Pons (tissue), 1 donor: ENCODE data around the gene POLA1.

ENCODE experiments used
- DNase-seq: peaks from one replicate; pipeline ENCODE4 v3.0.0-alpha.2; 2016; ENCODE audit warnings: low spot score

POLA1 gene

GRCh38 chrX:24684048-24684447 is 9.7 kb upstream of the POLA1 start:
- DNase-seq: no peak

- DNase-seq: no peak
Observed at GRCh38 chrX:24692305-24692704, 1.4 kb upstream of the POLA1 start.

GRCh38 chrX:24694825-24695224 is 1.1 kb downstream of the POLA1 start:
- DNase-seq: no peak

GRCh38 chrX:24696294-24696693 is 2.6 kb downstream of the POLA1 start:
- DNase-seq: no peak

GRCh38 chrX:24702362-24703184 is 8.9 kb downstream of the POLA1 start:
- DNase-seq: no peak

GRCh38 chrX:24703185-24703494 is 9.4 kb downstream of the POLA1 start:
- DNase-seq: no peak

GRCh38 chrX:24718771-24719170 is 25.1 kb downstream of the POLA1 start:
- no peak for DNase-seq

GRCh38 chrX:24720036-24720435 is 26.3 kb downstream of the POLA1 start:
- no peak for DNase-seq

- no peak for DNase-seq
Observed at GRCh38 chrX:24728530-24728929, 34.8 kb downstream of the POLA1 start.

- DNase-seq: no peak
Observed at GRCh38 chrX:24732766-24733500, 39.2 kb downstream of the POLA1 start.

- no peak for DNase-seq
Observed at GRCh38 chrX:24741330-24741729, 47.6 kb downstream of the POLA1 start.

GRCh38 chrX:24748196-24748595 is 54.5 kb downstream of the POLA1 start:
- no peak for DNase-seq

GRCh38 chrX:24759786-24760185 is 66.1 kb downstream of the POLA1 start:
- DNase-seq: no peak

GRCh38 chrX:24760363-24761000 is 66.8 kb downstream of the POLA1 start:
- no peak for DNase-seq

- no peak for DNase-seq
Observed at GRCh38 chrX:24761306-24761705, 67.6 kb downstream of the POLA1 start.

GRCh38 chrX:24763989-24764388 is 70.3 kb downstream of the POLA1 start:
- DNase-seq: no peak

- DNase-seq: no peak
Observed at GRCh38 chrX:24767557-24767956, 73.8 kb downstream of the POLA1 start.

GRCh38 chrX:24768556-24768955 is 74.8 kb downstream of the POLA1 start:
- DNase-seq: no peak

GRCh38 chrX:24774650-24775049 is 80.9 kb downstream of the POLA1 start:
- DNase-seq: no peak

GRCh38 chrX:24775891-24776290 is 82.2 kb downstream of the POLA1 start:
- no peak for DNase-seq

GRCh38 chrX:24777660-24778059 is 83.9 kb downstream of the POLA1 start:
- no peak for DNase-seq

GRCh38 chrX:24782011-24782410 is 88.3 kb downstream of the POLA1 start:
- no peak for DNase-seq

GRCh38 chrX:24789047-24789446 is 95.3 kb downstream of the POLA1 start:
- no peak for DNase-seq
